Measurements from ENCODE around the gene C11orf71. TPM values are rescaled to one million over a fixed set of nuclear protein-coding genes. Genes with fewer than 3 reads are reported as not detected.

Gene C11orf71
- total and polyA plus RNA-seq, 9 of the 15 experiments (the other 6 are each of a cell fraction or from before 2014, with no cell fraction given) = 2.9 to 15.1 (median 9.1) TPM

- peak; percentile 97 for TF ChIP-seq PRDM10 (IDR thresholded peaks at IDR 0.05; ENCODE audit: partially characterized antibody)
- no peak; the same call in 1 of the 2 replicates for TF ChIP-seq CC2D1A (IDR thresholded peaks at IDR 0.05)
- peak; percentile 70 for TF ChIP-seq NR2C2 (CRISPR knock-in tag; IDR thresholded peaks at IDR 0.05)
- TF ChIP-seq NR2C2 (tag; IDR thresholded peaks at IDR 0.05) = peak; percentile 95
- TF ChIP-seq ZBTB1 (CRISPR knock-in tag; IDR thresholded peaks at IDR 0.05; ENCODE audit: borderline replicate concordance, low read depth) = no peak; the same call in 1 of the 2 replicates
- TF ChIP-seq ZBTB9 (CRISPR knock-in tag; IDR thresholded peaks at IDR 0.05) = peak; percentile 74; the same call in 1 of the 2 replicates
- TF ChIP-seq RBM34 (IDR thresholded peaks at IDR 0.05; ENCODE audit: borderline replicate concordance, insufficient read depth, low read length) = no peak
- no peak for TF ChIP-seq ZNF384 (IDR thresholded peaks at IDR 0.05; ENCODE audit: low read depth, low read length)
- TF ChIP-seq MEF2D (tag; conservative IDR thresholded peaks at IDR 0.05; ENCODE audit: low read depth) = no peak
- TF ChIP-seq HDAC6 (IDR thresholded peaks at IDR 0.05; ENCODE audit: low read depth, low read length) = no peak
- no peak for TF ChIP-seq ZNF655 (CRISPR knock-in tag; IDR thresholded peaks at IDR 0.05)
- TF ChIP-seq RCOR1 (IDR thresholded peaks at IDR 0.05; ENCODE audit: borderline replicate concordance in 1 of 2, low read depth in 2 of 2, low read length in 2 of 2) = no peak; a peak in 1 of 4 replicates
- no peak for TF ChIP-seq ZNF347 (CRISPR knock-in tag; IDR thresholded peaks at IDR 0.05; ENCODE audit: low read depth)
- no peak for TF ChIP-seq RAD51 (IDR thresholded peaks at IDR 0.05; ENCODE audit: borderline replicate concordance, low read depth)
- TF ChIP-seq ZNF23 (CRISPR knock-in tag; IDR thresholded peaks at IDR 0.05) = no peak; the same call in 1 of the 2 replicates
- no peak for TF ChIP-seq E4F1 (CRISPR knock-in tag; IDR thresholded peaks at IDR 0.05; ENCODE audit: borderline replicate concordance)
- TF ChIP-seq GABPA (tag; conservative IDR thresholded peaks at IDR 0.05; ENCODE audit: low read depth) = peak; percentile 72
- no peak for TF ChIP-seq HMG20A (CRISPR knock-in tag; conservative IDR thresholded peaks at IDR 0.05)
- TF ChIP-seq SREBF1 (IDR thresholded peaks at IDR 0.05; ENCODE audit: borderline replicate concordance, low read depth, low read length) = no peak
Observed at GRCh38 chr11:114400216-114400914, at the start of gene C11orf71, which contains the start of gene RBM7 (continued).
